ENCODE measurements around the gene LTN1.
"Not testable (repeated sequence)": the region's sequence is repeated elsewhere in the genome, so short reads cannot be mapped to it uniquely, and the experiment has no call there.

DNA sequence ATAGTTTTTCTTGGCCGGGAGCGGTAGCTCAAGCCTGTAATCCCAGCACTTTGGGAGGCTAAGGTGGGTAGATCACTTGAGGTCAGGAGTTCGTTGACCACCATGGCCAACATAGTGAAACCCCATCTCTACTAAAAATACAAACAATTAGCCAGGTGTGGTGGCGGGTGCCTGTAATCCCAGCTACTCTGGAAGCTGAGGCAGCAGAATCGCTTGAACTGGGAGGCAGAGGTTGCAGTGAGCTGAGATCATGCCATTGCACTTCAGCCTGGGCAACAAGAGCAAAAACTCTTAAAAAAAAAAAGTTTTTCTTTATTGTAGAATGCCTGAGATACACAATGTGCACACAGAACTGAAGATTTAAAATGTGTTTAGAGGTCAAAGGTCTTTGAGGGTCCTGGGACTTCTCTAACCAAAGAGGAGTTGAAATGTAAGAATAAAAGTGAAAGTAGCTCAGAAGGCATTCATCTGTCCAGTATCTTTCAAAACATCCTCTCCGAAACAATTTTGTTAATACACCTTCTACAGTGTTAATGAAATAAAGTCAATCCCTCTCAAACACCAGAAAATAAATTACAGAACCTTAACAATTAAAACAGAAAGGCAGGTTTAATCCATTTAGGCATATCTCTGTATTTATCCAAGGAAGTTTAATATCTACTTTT lies 60.8 kb downstream of the LTN1 start:
- TF ChIP-seq, protein P1, sequence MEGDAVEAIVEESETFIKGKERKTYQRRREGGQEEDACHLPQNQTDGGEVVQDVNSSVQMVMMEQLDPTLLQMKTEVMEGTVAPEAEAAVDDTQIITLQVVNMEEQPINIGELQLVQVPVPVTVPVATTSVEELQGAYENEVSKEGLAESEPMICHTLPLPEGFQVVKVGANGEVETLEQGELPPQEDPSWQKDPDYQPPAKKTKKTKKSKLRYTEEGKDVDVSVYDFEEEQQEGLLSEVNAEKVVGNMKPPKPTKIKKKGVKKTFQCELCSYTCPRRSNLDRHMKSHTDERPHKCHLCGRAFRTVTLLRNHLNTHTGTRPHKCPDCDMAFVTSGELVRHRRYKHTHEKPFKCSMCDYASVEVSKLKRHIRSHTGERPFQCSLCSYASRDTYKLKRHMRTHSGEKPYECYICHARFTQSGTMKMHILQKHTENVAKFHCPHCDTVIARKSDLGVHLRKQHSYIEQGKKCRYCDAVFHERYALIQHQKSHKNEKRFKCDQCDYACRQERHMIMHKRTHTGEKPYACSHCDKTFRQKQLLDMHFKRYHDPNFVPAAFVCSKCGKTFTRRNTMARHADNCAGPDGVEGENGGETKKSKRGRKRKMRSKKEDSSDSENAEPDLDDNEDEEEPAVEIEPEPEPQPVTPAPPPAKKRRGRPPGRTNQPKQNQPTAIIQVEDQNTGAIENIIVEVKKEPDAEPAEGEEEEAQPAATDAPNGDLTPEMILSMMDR (CRISPR knock-in tag; IDR thresholded peaks at IDR 0.05): not testable (repeated sequence)
- TF ChIP-seq POLR2A (IDR thresholded peaks at IDR 0.05; ENCODE audit: insufficient read depth in 1 of 2, low read depth in 2 of 2, low read length in 2 of 2); KLF15 (CRISPR knock-in tag; IDR thresholded peaks at IDR 0.05; ENCODE audit: borderline replicate concordance); POLR2AphosphoS5 (IDR thresholded peaks at IDR 0.05; ENCODE audit: low read depth, low read length); ZNF207 (IDR thresholded peaks at IDR 0.05; ENCODE audit: borderline replicate concordance); EP300 (IDR thresholded peaks at IDR 0.05; ENCODE audit: low read depth in 2 of 2, low read length in 2 of 2); EP300 (CRISPR knock-in tag; IDR thresholded peaks at IDR 0.05; ENCODE audit: borderline replicate concordance); ZNF558 (CRISPR knock-in tag; IDR thresholded peaks at IDR 0.05; ENCODE audit: borderline replicate concordance); STAG1 (CRISPR knock-in tag; IDR thresholded peaks at IDR 0.05); NFYB (CRISPR knock-in tag; IDR thresholded peaks at IDR 0.05): not testable (repeated sequence)
- TF ChIP-seq, protein P2, sequence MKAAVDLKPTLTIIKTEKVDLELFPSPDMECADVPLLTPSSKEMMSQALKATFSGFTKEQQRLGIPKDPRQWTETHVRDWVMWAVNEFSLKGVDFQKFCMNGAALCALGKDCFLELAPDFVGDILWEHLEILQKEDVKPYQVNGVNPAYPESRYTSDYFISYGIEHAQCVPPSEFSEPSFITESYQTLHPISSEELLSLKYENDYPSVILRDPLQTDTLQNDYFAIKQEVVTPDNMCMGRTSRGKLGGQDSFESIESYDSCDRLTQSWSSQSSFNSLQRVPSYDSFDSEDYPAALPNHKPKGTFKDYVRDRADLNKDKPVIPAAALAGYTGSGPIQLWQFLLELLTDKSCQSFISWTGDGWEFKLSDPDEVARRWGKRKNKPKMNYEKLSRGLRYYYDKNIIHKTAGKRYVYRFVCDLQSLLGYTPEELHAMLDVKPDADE (CRISPR knock-in tag; IDR thresholded peaks at IDR 0.05): not testable (repeated sequence)
- TF ChIP-seq, protein P3, sequence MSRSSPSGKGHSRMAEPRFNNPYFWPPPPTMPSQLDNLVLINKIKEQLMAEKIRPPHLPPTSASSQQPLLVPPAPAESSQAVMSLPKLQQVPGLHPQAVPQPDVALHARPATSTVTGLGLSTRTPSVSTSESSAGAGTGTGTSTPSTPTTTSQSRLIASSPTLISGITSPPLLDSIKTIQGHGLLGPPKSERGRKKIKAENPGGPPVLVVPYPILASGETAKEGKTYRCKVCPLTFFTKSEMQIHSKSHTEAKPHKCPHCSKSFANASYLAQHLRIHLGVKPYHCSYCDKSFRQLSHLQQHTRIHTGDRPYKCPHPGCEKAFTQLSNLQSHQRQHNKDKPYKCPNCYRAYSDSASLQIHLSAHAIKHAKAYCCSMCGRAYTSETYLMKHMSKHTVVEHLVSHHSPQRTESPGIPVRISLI (CRISPR knock-in tag; IDR thresholded peaks at IDR 0.05; ENCODE audit: borderline replicate concordance): not testable (repeated sequence)

All from HepG2 (cell line).